ENCODE data around the gene DHTKD1. TPM values are rescaled to one million over a fixed set of nuclear protein-coding genes. Genes with fewer than 3 reads are reported as not detected.
"Not testable (repeated sequence)": the region's sequence is repeated elsewhere in the genome, so short reads cannot be mapped to it uniquely, and the experiment has no call there.

The DHTKD1 gene
- polyA plus RNA-seq, 1 donor, result 12.2 TPM

DNA sequence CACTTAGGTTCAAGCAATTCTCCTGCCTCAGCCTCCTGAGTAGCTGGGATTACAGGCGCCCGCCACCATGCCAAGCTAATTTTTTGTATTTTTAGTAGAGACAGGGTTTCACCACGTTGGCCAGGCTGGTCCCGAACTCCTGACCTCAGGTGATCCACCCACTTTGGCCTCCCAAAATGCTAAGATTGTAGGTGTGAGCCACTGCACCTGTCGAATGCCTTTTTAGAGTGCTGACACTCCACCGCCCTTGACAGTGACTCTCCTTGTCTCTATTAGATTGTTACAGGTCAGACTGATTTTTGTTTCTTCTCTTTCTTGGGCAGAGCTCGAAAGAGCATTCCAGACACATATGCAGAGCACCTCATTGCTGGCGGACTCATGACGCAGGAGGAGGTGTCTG lies 28.6 kb downstream of the DHTKD1 start:
- 90% methylated on average over 2 of the region's 9 CpGs for WGBS (ENCODE audit: insufficient coverage, low lambda C conversion rate)
- H3K27ac ChIP-seq (ENCODE audit: low read length); H3K4me1 ChIP-seq (ENCODE audit: control insufficient read depth, insufficient read depth, low read length); H3K27me3 ChIP-seq (ENCODE audit: control insufficient read depth, insufficient read depth, low read length); DNase-seq; H3K9me3 ChIP-seq (ENCODE audit: control insufficient read depth, low read depth, low read length); H3K4me3 ChIP-seq (ENCODE audit: low read length): not testable (repeated sequence)
- H3K36me3 ChIP-seq (ENCODE audit: control insufficient read depth, insufficient read depth, low read length), result peaks cover 48% of the 10 kb centered on the region

DNA sequence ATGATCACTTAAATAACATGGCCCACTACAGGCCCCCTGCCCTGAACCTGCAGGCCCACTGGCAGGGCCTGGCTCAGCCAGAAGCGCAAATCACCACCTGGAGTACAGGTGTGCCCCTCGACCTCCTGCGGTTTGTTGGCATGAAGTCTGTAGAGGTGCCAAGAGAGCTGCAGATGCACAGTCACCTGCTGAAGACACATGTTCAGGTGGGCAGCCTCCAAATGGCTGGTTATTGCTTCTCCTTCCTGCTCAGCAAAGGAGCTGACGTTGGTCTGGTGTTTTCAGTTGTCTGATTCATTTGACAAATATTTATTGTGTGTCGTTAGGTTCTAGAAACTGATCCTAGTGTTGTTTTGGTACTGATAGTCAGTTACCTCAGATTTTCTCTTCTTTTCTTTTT lies 29.0 kb downstream of the DHTKD1 start:
- H3K4me3 ChIP-seq (ENCODE audit: low read length), result no peak overlapping the region
- DNase-seq, result no peak
- no peaks in the 10 kb centered on the region for H3K27me3 ChIP-seq (ENCODE audit: control insufficient read depth, insufficient read depth, low read length)
- no peak overlapping the region for H3K27ac ChIP-seq (ENCODE audit: low read length)
- WGBS (ENCODE audit: insufficient coverage, low lambda C conversion rate), result no CpG with 5 or more reads among the region's 5 CpGs
- H3K9me3 ChIP-seq (ENCODE audit: control insufficient read depth, low read depth, low read length), result no peaks in the 10 kb centered on the region
- no peaks in the 10 kb centered on the region for H3K4me1 ChIP-seq (ENCODE audit: control insufficient read depth, insufficient read depth, low read length)
- H3K36me3 ChIP-seq (ENCODE audit: control insufficient read depth, insufficient read depth, low read length), result peaks cover 48% of the 10 kb centered on the region

DNA sequence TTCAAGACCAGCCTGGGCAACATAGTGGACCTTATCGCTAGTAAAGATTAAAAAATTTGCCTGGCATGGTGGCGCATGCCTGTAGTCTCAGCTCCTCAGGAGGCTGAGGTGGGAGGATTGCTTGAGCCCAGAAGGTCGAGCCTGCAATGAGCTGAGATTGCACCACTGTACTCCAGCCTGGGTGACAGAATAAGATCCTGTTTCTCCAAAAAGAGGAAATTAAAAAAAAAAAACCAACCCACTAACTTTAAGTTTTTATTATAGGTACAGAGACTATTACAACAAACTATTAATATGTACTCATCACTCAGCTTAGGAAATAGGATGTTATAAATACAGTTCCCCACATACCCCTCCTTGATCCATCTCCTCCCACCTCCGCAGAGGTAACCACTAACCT lies 30.2 kb downstream of the DHTKD1 start:
- Histone ChIP-seq H3K4me3 (ENCODE audit: low read length) (no peak overlapping the region), H3K36me3 (ENCODE audit: control insufficient read depth, insufficient read depth, low read length) (peaks cover 49% of the 10 kb centered on the region), H3K9me3 (ENCODE audit: control insufficient read depth, low read depth, low read length) (no peaks in the 10 kb centered on the region), H3K4me1 (ENCODE audit: control insufficient read depth, insufficient read depth, low read length) (no peaks in the 10 kb centered on the region), H3K27me3 (ENCODE audit: control insufficient read depth, insufficient read depth, low read length) (no peaks in the 10 kb centered on the region), H3K27ac (ENCODE audit: low read length) (no peak overlapping the region)
- 88% methylated on average over 1 of the region's 4 CpGs for WGBS (ENCODE audit: insufficient coverage, low lambda C conversion rate)
- no peak for DNase-seq

DNA sequence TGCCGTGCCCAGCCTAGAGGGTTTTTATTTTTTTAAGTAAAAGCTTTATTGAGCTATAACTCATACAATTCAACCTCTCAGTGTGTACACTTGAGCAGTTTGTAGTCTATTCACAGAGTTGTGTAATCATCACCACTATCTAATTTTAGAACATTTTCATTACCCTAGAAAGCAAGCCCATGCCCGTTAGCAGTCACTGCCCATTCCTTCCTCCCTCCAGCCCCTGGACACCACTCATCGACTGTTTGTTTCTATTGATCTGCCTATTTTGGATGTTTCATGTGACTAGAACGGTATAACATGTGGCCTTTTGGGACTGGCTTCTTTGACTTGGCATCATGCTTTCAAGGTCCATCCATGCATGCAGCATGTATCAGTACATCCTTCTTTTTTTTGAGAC lies 35.0 kb downstream of the DHTKD1 start:
- Histone ChIP-seq H3K9me3 (ENCODE audit: control insufficient read depth, low read depth, low read length) (no peaks in the 10 kb centered on the region), H3K27me3 (ENCODE audit: control insufficient read depth, insufficient read depth, low read length) (no peaks in the 10 kb centered on the region), H3K4me3 (ENCODE audit: low read length) (no peak overlapping the region), H3K27ac (ENCODE audit: low read length) (no peak overlapping the region), H3K4me1 (ENCODE audit: control insufficient read depth, insufficient read depth, low read length) (no peaks in the 10 kb centered on the region), H3K36me3 (ENCODE audit: control insufficient read depth, insufficient read depth, low read length) (peaks cover 58% of the 10 kb centered on the region)
- no CpG with 5 or more reads among the region's 4 CpGs for WGBS (ENCODE audit: insufficient coverage, low lambda C conversion rate)
- DNase-seq, result no peak

DNA sequence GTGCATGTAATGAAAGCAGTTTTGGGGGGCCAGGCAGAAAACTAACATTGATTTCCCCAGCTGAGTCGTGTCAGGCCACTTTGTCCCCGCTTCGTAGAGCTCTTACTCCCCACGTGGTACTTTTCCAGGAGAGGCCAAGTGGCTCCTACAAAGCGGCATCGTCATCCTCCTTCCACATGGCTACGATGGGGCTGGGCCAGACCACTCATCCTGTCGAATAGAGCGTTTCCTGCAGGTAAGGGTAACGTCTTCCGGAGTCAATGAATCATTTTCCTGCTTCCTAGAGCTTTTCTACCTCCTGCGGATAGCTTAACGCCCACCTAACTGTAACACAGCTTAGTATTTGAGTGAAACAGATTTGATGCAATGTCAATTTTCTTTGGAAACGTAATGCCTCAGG lies 39.0 kb downstream of the DHTKD1 start:
- no peaks in the 10 kb centered on the region for H3K9me3 ChIP-seq (ENCODE audit: control insufficient read depth, low read depth, low read length)
- H3K36me3 ChIP-seq (ENCODE audit: control insufficient read depth, insufficient read depth, low read length), result peaks cover 56% of the 10 kb centered on the region
- WGBS (ENCODE audit: insufficient coverage, low lambda C conversion rate), result no CpG with 5 or more reads among the region's 14 CpGs

DNA sequence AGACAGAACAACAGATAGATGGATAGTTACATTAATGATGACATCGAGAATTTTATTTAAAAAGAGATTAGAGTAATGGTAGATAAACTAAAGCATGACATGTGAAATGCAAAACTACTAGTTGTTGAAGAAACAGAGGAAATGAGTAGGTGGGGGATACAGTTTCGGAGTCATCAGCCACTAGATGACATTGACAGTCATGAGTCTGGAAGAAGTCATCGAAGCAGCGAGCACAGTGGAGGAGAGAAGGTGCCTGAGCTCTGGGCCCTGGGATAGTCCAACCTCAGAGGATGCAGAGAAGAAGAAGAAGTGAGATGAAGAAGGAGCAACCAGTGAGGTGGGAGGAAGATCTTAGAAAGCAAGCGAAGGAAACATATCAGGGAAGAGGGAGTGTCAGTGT lies 40.5 kb downstream of the DHTKD1 start:
- Histone ChIP-seq H3K4me3 (ENCODE audit: low read length) (no peak overlapping the region), H3K36me3 (ENCODE audit: control insufficient read depth, insufficient read depth, low read length) (peaks cover 55% of the 10 kb centered on the region), H3K27me3 (ENCODE audit: control insufficient read depth, insufficient read depth, low read length) (no peaks in the 10 kb centered on the region), H3K4me1 (ENCODE audit: control insufficient read depth, insufficient read depth, low read length) (no peaks in the 10 kb centered on the region), H3K27ac (ENCODE audit: low read length) (no peak overlapping the region), H3K9me3 (ENCODE audit: control insufficient read depth, low read depth, low read length) (no peaks in the 10 kb centered on the region)
- WGBS (ENCODE audit: insufficient coverage, low lambda C conversion rate), result 100% methylated on average over 2 of the region's 5 CpGs
- DNase-seq, result no peak

More for the DNA sequence above, 39.0 kb downstream of the DHTKD1 start:
- H3K4me1 ChIP-seq (ENCODE audit: control insufficient read depth, insufficient read depth, low read length), result no peaks in the 10 kb centered on the region
- no peak for DNase-seq
- H3K27ac ChIP-seq (ENCODE audit: low read length), result no peak overlapping the region
- no peaks in the 10 kb centered on the region for H3K27me3 ChIP-seq (ENCODE audit: control insufficient read depth, insufficient read depth, low read length)
- no peak overlapping the region for H3K4me3 ChIP-seq (ENCODE audit: low read length)

DNA sequence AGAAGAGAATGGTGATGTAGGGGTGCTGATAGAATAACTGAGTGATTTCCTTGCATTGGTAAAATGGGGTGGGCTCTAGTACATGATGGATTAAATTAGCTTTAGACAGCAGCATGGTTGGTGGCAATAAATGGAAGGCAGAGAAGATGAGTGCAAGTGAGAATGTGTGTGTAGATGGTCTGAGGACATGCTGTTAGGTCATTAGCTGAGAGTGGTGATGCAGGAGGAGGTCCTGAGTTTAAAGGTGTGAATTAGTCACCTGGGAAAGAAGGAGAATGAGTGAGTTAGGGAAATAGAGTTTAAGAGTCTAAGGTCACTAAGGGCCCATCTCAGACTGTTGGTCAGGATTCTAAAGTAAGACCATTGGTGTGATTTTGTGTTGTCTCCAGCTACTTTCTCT lies 42.8 kb downstream of the DHTKD1 start:
- H3K27me3 ChIP-seq (ENCODE audit: control insufficient read depth, insufficient read depth, low read length), result no peaks in the 10 kb centered on the region
- DNase-seq, result no peak
- H3K4me3 ChIP-seq (ENCODE audit: low read length), result no peak overlapping the region
- no peaks in the 10 kb centered on the region for H3K9me3 ChIP-seq (ENCODE audit: control insufficient read depth, low read depth, low read length)
- no peak overlapping the region for H3K27ac ChIP-seq (ENCODE audit: low read length)
- peaks cover 44% of the 10 kb centered on the region for H3K36me3 ChIP-seq (ENCODE audit: control insufficient read depth, insufficient read depth, low read length)
- no peaks in the 10 kb centered on the region for H3K4me1 ChIP-seq (ENCODE audit: control insufficient read depth, insufficient read depth, low read length)

DNA sequence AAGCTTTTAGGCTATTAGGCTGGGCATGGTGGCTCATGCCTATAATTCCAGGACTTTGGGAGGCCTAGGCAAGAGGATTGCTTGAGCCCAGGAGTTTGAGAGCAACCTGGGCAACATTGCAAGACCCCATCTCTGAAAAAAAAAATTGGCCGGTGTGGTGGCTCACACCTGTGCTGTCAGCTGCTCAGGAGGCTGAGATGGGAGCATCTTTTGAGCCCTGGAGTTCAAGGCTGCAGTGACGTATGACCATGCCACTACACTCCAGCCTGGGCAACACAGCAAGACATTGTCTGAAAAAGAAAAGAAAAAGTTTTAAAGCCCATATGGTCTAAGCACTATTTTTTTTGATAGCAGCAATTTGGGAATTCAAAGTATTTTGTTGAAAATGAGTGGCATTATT lies 44.9 kb downstream of the DHTKD1 start:
- no peak overlapping the region for H3K4me3 ChIP-seq (ENCODE audit: low read length)
- H3K36me3 ChIP-seq (ENCODE audit: control insufficient read depth, insufficient read depth, low read length), result peaks cover 39% of the 10 kb centered on the region
- no peaks in the 10 kb centered on the region for H3K4me1 ChIP-seq (ENCODE audit: control insufficient read depth, insufficient read depth, low read length)
- no peaks in the 10 kb centered on the region for H3K9me3 ChIP-seq (ENCODE audit: control insufficient read depth, low read depth, low read length)
- H3K27me3 ChIP-seq (ENCODE audit: control insufficient read depth, insufficient read depth, low read length), result no peaks in the 10 kb centered on the region
- 100% methylated on average over 1 of the region's 2 CpGs for WGBS (ENCODE audit: insufficient coverage, low lambda C conversion rate)
- DNase-seq, result no peak
- H3K27ac ChIP-seq (ENCODE audit: low read length), result no peak overlapping the region

DNA sequence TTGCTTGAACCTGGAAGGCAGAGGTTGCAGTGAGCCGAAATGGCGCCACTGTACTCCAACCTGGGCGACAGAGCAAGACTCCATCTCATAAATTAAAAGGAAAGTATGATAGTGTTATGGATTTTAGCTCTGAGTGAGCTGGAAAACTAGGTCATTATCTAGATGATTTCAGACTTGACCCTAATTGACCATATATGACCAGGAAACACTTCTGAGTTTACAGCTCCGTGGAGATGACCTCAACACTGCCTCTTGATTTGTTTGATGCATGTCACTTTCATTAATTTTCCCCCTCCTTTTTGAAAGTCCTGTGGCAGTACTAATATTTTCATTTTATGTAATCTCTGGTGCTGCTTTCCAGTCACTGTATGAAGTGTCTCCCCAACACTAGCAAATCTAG lies 52.9 kb downstream of the DHTKD1 start:
- WGBS (ENCODE audit: insufficient coverage, low lambda C conversion rate), result 50% methylated on average over 1 of the region's 4 CpGs
- no peak overlapping the region for H3K4me3 ChIP-seq (ENCODE audit: low read length)
- no peaks in the 10 kb centered on the region for H3K9me3 ChIP-seq (ENCODE audit: control insufficient read depth, low read depth, low read length)
- no peaks in the 10 kb centered on the region for H3K27me3 ChIP-seq (ENCODE audit: control insufficient read depth, insufficient read depth, low read length)
- H3K27ac ChIP-seq (ENCODE audit: low read length), result no peak overlapping the region
- H3K36me3 ChIP-seq (ENCODE audit: control insufficient read depth, insufficient read depth, low read length), result peaks cover 35% of the 10 kb centered on the region
- H3K4me1 ChIP-seq (ENCODE audit: control insufficient read depth, insufficient read depth, low read length), result no peaks in the 10 kb centered on the region
- DNase-seq, result no peak

DNA sequence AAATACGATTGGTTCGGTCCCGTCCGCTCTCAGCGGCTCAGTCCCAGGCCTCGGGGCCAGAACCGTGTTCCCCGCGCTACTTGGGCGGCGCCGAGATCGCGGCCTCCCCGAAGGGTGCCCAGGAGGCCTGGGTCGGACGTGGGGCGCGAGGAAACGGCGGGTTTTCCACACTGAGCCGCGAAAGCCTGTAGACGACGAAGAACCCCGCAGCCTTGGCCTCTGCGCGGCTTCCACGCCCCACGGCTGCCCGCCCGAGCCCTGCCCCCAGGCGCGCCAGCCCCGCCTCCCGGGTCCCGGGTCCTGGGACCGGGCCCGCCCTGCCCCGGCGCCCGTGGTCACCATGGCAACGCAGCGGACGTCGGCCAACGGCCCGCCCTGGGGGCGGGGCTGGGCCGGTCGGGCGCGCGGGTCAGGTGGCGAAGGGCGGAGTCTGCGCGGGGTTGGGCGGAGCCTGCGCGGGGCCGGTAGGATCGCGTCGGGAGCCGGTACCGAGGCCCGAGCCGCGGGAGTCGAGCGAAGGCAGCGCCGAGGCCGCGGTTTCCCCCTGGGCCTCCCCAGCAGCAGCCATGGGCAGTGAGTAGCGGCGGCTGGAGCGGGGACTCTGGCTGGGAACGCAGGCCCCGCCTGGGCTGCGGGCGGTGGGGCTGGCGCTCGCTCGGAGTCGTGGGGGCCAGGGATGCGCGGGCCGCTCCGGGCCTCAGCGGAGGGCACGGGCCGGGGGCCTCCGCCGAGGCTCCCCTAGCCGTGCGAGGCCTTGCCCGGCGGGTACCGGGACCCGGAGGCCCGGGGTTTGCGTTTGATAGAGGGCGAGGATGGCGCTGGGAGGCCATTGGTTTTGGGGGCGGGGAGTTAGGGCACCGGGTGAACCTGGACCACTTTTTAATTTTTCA lies 60.7 kb downstream of the DHTKD1 start, which contains the start of gene SEC61A2:
Gene SEC61A2 (plus strand): TSS at position 456 of the 890 bp plus-strand sequence. CDS start 111 bp downstream, at position 567.
- Histone ChIP-seq H3K27me3 (ENCODE audit: control insufficient read depth, insufficient read depth, low read length) (no peaks in the 10 kb centered on the region), H3K9me3 (ENCODE audit: control insufficient read depth, low read depth, low read length) (peaks cover 5% of the 10 kb centered on the region), H3K4me1 (ENCODE audit: control insufficient read depth, insufficient read depth, low read length) (no peaks in the 10 kb centered on the region), H3K4me3 (ENCODE audit: low read length) (peak within 1 kb of the TSS; percentile 88), H3K36me3 (ENCODE audit: control insufficient read depth, insufficient read depth, low read length) (peaks cover 3% of the 10 kb centered on the region), H3K27ac (ENCODE audit: low read length) (peak within 1 kb of the TSS; percentile 96)
- no CpG with 5 or more reads among the region's 108 CpGs for WGBS (ENCODE audit: insufficient coverage, low lambda C conversion rate)
- peak; percentile 95 to 96 for DNase-seq
